HPDE6-E6E7 (cell line): Measurements from ENCODE around the gene SGMS2.
"Not testable (repeated sequence)": the region's sequence is repeated elsewhere in the genome, so short reads cannot be mapped to it uniquely, and the experiment has no call there.

ENCODE experiments used
- DNase-seq: peaks from one replicate; pipeline ENCODE4 v3.0.0; 2011; ENCODE audit warnings: missing footprints; ENCODE audit errors: extremely low spot score

Gene SGMS2

DNA sequence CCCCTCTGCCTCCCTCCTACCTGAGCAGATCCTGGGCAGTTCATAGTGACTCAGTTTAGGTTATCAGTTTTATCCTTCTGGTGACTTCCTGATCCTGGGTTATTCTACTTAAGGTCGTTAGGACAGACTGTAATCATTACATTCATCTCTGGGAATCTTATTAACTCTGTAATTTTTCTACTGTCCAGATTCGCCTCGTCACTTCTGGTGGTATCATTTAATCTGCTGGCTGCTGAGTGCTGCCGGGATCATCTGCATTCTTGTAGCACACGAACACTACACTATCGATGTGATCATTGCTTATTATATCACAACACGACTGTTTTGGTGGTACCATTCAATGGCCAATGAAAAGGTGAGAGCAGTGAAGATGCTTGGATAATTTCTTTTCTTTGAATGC, 83.6 kb downstream of the SGMS2 start:
- DNase-seq, result no peak

- DNase-seq, result peak; percentile 45
These were observed 88.7 kb downstream of the SGMS2 start for GRCh38 chr4:107913283-107913899.

DNA sequence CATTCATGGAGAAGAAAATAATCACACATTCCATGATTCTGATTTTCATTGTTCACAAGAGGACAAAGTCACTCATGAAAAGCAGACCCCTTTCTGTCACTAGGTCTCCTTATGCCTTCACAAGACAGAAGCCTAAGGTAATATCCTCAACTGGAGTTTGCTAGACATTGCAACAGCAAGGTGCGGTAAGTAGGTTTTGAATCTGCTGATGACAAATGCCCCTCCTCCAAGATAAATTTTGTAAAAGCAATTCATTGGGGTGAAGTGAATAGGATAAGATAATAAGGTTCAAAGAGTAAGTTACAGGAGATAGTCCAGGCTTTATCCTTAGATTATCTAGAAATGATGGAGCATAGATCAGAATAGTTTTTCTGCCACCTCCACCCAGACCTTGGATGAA, 90.5 kb downstream of the SGMS2 start:
- DNase-seq, result no peak

- no peak for DNase-seq
These were observed 91.9 kb downstream of the SGMS2 start for GRCh38 chr4:107916623-107917022.

GRCh38 chr4:107917500-107917899, 92.8 kb downstream of the SGMS2 start:
- no peak for DNase-seq

DNA sequence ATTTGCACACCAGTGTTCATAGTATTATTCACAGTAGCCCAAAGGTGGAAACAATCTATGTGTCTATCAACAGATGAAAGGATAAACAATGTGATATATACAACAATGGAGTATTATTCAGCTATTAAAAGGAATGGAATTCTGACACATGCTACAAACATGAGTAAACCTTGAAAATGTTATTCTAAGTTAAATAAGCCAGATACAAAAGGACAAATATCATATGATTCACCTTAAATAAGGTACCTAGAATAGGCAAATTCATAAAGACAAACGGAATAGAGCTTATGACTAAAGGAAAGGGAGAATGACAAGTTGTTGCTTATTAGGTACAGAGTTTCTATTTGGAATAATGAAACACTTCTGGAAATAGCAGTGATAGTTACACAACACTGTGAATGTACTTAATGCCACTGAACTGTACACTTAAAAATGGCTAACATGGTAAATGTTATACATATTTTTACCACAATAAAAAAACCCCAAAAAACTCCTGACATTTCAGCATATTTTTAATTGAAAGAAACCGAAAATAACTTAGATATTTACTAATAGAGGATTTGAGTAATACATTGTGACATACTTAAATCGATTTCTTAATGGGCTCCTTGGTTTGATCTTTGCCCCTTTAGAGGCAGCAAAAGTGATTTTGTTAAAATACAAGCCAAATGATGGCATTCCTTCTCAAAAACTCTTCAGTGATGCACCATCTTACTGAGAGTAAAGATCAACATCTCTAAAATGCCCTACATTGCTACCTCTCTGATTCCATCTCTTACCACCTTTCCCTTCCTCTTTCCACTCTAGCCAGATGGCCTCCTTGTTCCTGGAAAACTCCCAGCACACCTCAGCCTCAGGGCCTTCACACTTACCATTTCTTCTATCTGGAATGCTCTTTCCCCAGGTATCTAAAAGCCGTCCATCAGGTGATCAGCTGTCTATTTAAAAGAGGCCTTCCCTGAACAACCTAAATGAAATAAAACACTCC, 98.0 kb downstream of the SGMS2 start:
- DNase-seq, result no peak

- not testable (repeated sequence) for DNase-seq
These were observed 101.0 kb downstream of the SGMS2 start for GRCh38 chr4:107925713-107926112.

GRCh38 chr4:107926875-107927274, 102.1 kb downstream of the SGMS2 start:
- not testable (repeated sequence) for DNase-seq

DNA sequence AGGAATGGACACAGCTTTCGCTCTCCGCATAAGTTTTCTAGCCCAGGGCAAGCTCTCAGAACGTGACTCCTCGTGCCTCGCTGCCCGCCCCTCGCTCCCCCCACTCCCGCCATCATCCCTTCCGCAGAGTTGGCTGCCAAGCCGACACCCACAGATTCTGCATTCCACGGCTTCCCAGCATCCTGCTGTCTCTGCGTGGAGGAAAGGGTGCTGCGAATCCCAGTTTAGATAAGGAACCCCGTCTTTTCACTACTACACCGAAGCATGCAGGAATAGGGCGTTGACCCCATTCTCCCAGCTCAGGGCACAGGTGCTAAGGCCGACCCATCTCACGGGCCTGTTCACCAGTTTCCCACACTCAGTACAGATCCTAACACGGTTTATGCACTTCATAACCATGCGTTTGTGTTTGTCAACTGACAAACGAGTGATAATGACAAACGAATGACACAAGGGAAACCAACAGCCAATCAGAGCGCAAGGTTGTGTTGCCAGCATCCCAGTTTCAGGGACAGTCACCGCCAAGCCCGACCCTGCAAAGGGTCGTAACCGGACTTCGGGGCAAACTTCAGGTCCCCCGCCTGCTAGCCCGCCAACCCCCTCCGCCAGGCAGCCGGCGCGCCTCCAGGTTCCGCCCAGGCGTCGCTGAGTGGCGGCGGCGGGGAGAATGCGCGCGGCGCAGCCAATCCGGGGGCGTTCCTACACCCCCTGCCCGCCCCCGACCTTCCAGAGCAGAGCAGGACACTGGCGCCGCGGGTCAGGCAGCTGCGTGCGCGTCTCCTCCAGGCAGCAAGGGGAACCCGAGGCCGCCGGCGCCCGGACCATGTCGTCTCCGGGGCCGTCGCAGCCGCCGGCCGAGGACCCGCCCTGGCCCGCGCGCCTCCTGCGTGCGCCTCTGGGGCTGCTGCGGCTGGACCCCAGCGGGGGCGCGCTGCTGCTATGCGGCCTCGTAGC, 106.4 kb downstream of the SGMS2 start, which contains the start of gene CYP2U1:
TSS of gene CYP2U1 (plus strand) at position 729 of the 954 bp plus-strand sequence. CDS start at position 824, 95 bp downstream.
- peak; percentile 79 for DNase-seq

DNA sequence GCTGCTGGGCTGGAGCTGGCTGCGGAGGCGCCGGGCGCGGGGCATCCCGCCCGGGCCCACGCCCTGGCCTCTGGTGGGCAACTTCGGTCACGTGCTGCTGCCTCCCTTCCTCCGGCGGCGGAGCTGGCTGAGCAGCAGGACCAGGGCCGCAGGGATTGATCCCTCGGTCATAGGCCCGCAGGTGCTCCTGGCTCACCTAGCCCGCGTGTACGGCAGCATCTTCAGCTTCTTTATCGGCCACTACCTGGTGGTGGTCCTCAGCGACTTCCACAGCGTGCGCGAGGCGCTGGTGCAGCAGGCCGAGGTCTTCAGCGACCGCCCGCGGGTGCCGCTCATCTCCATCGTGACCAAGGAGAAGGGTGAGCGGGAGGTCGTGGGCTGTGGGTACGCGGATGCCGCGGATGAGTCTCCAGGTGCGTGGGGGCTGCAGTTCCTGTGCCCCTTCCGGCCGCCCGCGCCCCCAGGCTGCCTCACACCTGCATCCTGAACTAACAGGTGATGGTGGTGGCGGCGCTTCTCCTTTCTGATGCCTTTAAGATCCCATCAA, 107.1 kb downstream of the SGMS2 start:
- no peak for DNase-seq

DNA sequence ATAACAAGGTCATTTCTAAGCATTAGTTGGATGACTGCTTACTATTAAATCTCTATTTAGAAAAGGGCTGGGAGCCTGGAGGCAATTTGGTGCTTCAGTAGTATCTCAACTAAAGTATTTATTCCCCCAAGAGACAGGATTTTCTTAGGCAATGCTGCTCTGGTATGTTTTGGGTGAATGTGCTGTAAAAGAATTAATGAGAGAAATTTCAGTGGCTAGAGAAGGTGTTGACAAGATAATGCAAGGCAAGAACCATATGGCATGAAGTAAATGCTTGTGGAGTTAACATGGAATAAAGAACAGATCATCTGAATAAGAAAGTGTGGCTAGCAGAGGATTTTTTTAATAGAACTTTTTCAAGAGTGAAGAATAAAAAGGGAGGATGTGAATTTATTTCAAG, 110.5 kb downstream of the SGMS2 start:
- DNase-seq, result no peak

DNA sequence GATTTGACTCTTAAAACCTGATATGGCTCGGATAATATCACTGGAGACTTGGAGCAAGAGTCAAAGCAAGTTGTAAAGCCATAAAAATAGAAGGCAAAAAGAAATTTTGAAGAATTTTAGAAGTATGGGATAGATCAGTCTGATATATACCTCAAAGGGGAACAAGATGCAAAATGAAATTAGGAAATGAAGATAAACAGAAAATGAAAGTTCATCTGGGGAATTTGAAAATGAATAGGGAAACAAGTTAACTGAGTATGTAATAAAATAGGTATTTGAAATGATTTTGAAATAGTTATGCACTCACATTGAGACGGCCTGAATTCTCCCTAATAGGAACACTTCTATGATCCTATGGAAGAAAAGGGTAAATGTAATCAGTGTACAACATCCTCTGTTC, 112.3 kb downstream of the SGMS2 start:
- no peak for DNase-seq

- DNase-seq, result no peak
These were observed 114.6 kb downstream of the SGMS2 start for GRCh38 chr4:107939307-107939706.

- DNase-seq, result no peak
These were observed 121.1 kb downstream of the SGMS2 start for GRCh38 chr4:107945809-107946208.

GRCh38 chr4:107950746-107951540, 126.2 kb downstream of the SGMS2 start:
- no peak for DNase-seq

DNA sequence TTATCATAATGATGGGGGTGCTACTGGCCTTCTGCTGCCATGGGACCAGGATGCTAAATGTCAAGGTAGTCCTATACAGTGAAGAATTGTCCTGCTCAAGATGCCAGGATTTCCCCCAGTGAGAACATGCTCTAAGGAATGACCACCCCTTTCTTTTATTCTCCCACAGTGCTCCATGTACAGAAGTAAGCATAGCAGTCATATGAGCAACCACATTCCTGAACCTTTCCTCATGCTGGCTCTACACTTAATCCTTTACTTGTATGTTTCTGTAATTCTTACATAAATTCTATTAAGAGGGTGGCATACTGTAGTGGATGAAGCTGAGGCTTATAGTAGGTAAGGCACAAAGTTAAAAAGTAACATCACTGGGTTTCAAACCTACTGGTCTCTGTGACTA, 126.8 kb downstream of the SGMS2 start:
- DNase-seq, result no peak

- no peak for DNase-seq
These were observed 131.3 kb downstream of the SGMS2 start for GRCh38 chr4:107956011-107956410.
